ENCODE measurements around the gene RELB. TPM values are rescaled to one million over a fixed set of nuclear protein-coding genes. Genes with fewer than 3 reads are reported as not detected.

Gene RELB
- total RNA-seq, 2 donors from 2014 or later = 11.0 to 13.0 TPM

DNA sequence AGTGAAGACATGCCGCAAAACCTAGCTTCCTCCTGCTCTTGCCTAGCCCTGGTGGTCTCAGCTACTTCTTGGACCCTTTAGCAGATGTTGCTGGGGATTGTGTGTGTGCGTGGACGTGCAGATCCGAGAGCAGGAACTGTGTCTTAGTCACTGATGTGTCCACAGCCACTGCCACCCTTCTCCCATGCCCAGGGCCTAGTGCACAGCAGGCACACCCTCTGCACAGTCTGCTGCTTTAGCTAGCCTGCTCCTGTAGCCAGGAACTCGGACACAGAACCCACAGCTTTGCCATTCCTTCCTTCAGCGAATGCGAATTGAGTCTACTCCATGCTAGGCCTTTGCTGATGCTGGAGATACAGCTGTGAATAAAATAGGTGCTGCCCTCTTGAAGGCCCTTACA lies 43.7 kb upstream of the RELB start:
- Histone ChIP-seq H3K9me3 (no peaks in the 10 kb centered on the region), H3K27me3 (replicated peaks; ENCODE audit: insufficient read depth) (no peaks in the 10 kb centered on the region), H3K27ac (no peak overlapping the region), H3K4me1 (replicated peaks) (peaks cover 7% of the 10 kb centered on the region), H3K36me3 (no peaks in the 10 kb centered on the region), H3K4me3 (no peak overlapping the region)
- no peak for TF ChIP-seq POLR2AphosphoS5 (IDR thresholded peaks at IDR 0.05)
- TF ChIP-seq POLR2A (IDR thresholded peaks at IDR 0.05) = no peak
- TF ChIP-seq, protein P1, sequence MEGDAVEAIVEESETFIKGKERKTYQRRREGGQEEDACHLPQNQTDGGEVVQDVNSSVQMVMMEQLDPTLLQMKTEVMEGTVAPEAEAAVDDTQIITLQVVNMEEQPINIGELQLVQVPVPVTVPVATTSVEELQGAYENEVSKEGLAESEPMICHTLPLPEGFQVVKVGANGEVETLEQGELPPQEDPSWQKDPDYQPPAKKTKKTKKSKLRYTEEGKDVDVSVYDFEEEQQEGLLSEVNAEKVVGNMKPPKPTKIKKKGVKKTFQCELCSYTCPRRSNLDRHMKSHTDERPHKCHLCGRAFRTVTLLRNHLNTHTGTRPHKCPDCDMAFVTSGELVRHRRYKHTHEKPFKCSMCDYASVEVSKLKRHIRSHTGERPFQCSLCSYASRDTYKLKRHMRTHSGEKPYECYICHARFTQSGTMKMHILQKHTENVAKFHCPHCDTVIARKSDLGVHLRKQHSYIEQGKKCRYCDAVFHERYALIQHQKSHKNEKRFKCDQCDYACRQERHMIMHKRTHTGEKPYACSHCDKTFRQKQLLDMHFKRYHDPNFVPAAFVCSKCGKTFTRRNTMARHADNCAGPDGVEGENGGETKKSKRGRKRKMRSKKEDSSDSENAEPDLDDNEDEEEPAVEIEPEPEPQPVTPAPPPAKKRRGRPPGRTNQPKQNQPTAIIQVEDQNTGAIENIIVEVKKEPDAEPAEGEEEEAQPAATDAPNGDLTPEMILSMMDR (IDR thresholded peaks at IDR 0.05) = no peak
- WGBS = 74% methylated on average over 7 of the region's 7 CpGs
- DNase-seq (ENCODE audit: low spot score) = no peak
- intact Hi-C loops (cut with DNase I) = no loop called here

DNA sequence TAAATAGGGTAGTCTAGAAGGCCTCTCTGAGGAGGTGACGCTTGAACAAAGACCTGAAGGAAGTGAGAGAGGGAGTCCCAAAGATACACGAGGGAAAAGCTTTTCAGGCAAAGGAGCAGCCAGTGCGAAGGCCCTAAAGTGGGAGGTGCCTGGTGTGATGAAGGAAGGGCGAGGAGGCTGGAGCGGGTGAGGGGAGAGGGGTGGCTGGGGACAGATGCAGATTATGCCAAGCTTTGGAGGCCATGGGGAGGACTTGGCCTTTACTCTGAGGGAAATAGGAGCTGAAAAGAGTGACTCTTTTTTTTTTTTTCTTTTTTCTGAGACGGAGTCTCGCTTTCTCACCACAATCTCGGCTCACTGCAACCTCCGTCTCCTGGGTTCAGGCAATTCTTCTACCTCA lies 43.2 kb upstream of the RELB start:
- H3K4me1 ChIP-seq (replicated peaks) = peaks cover 7% of the 10 kb centered on the region
- WGBS = 82% methylated on average over 9 of the region's 9 CpGs
- no peak for DNase-seq (ENCODE audit: low spot score)
- no peaks in the 10 kb centered on the region for H3K36me3 ChIP-seq
- intact Hi-C loops (cut with DNase I) = no loop called here
- no peak for TF ChIP-seq POLR2A (IDR thresholded peaks at IDR 0.05)
- TF ChIP-seq, protein P1 (IDR thresholded peaks at IDR 0.05) = no peak
- no peak for TF ChIP-seq POLR2AphosphoS5 (IDR thresholded peaks at IDR 0.05)
- no peak overlapping the region for H3K4me3 ChIP-seq
- no peaks in the 10 kb centered on the region for H3K9me3 ChIP-seq
- H3K27ac ChIP-seq = no peak overlapping the region
- H3K27me3 ChIP-seq (replicated peaks; ENCODE audit: insufficient read depth) = no peaks in the 10 kb centered on the region

DNA sequence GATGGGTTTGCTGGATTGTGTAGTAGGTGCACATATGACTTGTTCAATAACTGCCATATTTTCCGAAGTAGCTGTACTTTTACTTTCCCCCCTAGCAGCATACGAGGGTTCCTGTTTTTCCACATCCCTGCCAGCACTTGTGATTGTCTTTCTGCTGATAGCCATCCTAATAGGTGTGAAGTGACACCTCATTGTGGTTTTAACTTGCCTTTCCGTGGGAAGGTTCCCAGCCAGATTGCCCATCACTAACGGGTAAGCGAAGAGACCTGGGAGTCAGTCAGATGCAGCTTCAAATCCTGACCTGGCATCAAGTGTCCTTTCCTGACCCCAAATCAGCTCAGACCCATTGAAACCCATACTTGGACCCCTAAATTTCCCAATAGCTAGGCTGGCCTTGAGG lies 41.6 kb upstream of the RELB start:
- DNase-seq (ENCODE audit: low spot score) = no peak
- Histone ChIP-seq H3K36me3 (no peaks in the 10 kb centered on the region), H3K27me3 (replicated peaks; ENCODE audit: insufficient read depth) (no peaks in the 10 kb centered on the region), H3K4me1 (replicated peaks) (peaks cover 7% of the 10 kb centered on the region), H3K4me3 (no peak overlapping the region), H3K9me3 (no peaks in the 10 kb centered on the region), H3K27ac (no peak overlapping the region)
- TF ChIP-seq, protein P1 (IDR thresholded peaks at IDR 0.05) = no peak
- no peak for TF ChIP-seq POLR2AphosphoS5 (IDR thresholded peaks at IDR 0.05)
- no peak for TF ChIP-seq POLR2A (IDR thresholded peaks at IDR 0.05)
- 70% methylated on average over 5 of the region's 5 CpGs for WGBS
- intact Hi-C loops (cut with DNase I) = no loop called here

DNA sequence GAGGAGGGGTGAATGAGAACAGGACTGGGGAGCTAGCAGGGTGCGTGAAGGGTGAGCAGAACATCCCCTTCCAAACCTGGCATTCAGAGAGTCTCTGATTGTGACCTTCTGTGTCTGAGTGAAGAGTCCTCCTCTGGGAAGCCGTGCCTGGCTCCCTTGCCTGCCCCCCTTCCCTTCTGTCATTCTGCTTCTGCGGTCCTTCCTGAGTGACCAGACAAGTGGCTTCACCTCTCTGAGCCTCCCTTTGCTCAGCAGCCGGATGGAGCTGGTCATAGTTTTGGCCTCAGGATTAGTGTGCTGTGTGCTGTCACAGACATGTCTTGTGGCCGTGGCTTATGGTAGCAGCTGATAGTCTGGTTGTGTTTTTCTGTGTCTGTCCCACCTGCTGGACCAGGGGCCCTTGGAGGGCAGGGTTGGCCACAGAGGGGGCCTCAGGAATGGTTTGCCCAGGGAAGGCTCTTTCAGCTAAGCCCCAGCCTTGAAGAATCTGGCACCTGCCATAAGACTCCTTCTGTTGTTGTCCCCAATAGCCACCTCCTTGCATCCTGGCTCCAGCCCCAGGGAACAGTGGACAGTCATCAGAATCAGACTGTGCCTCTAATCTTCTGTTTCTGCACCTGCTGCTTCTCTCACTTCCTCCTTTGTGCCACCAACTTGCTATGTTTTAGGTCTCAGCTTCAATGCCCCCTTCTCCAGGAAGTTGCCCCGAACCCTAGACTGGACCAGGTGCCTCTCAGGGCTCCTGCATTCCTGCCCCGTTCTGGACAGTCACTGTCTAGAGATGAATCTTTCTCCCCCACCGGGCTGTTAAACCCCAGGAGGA lies 40.1 kb upstream of the RELB start:
- WGBS = 82% methylated on average over 8 of the region's 8 CpGs
- no peaks in the 10 kb centered on the region for H3K27me3 ChIP-seq (replicated peaks; ENCODE audit: insufficient read depth)
- TF ChIP-seq POLR2A (IDR thresholded peaks at IDR 0.05) (no peak), POLR2AphosphoS5 (IDR thresholded peaks at IDR 0.05) (no peak)
- TF ChIP-seq, protein P1 (IDR thresholded peaks at IDR 0.05) = no peak
- no peaks in the 10 kb centered on the region for H3K36me3 ChIP-seq
- H3K27ac ChIP-seq = no peak overlapping the region
- peaks cover 4% of the 10 kb centered on the region for H3K4me1 ChIP-seq (replicated peaks)
- intact Hi-C loops (cut with DNase I) = no loop called here
- H3K9me3 ChIP-seq = no peaks in the 10 kb centered on the region
- no peak overlapping the region for H3K4me3 ChIP-seq
- no peak for DNase-seq (ENCODE audit: low spot score)

DNA sequence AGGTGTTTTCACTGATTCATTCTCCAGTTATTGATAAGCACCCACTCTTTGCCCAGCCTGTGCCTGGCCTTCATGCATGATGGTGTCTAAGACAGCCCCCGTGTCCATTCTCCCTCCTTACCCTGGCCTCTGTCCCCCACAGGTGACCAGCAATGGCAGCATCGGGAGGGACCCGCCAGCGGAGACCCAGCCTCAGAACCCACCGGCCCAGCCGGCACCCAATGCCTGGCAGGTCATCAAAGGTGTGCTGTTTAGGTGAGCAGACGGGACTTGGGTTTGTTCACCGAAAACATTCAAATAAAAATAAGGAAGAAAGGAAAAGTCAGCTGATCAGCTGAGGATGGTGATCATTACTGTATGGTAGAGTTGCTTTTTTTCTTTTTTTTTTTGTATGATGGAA lies 39.4 kb upstream of the RELB start:
- 93% methylated on average over 7 of the region's 8 CpGs for WGBS
- no peaks in the 10 kb centered on the region for H3K27me3 ChIP-seq (replicated peaks; ENCODE audit: insufficient read depth)
- H3K9me3 ChIP-seq = no peaks in the 10 kb centered on the region
- DNase-seq (ENCODE audit: low spot score) = no peak
- no peak overlapping the region for H3K4me3 ChIP-seq
- no peaks in the 10 kb centered on the region for H3K36me3 ChIP-seq
- H3K27ac ChIP-seq = no peak overlapping the region
- no peak for TF ChIP-seq POLR2AphosphoS5 (IDR thresholded peaks at IDR 0.05)
- TF ChIP-seq POLR2A (IDR thresholded peaks at IDR 0.05) = no peak
- TF ChIP-seq, protein P1 (IDR thresholded peaks at IDR 0.05) = no peak
- no peaks in the 10 kb centered on the region for H3K4me1 ChIP-seq (replicated peaks)
- intact Hi-C loops (cut with DNase I) = no loop called here

Measured in prostate gland (tissue), 2 donors.